GM12878 (cell line): ENCODE data around the gene COPS7A. TPM values are rescaled to one million over a fixed set of nuclear protein-coding genes. Genes with fewer than 3 reads are reported as not detected.

ENCODE experiments used
- ATAC-seq: fragments of 200-7000 bp; cut with Tn5 transposase; 3 replicates; pipeline ENCODE4 v1.9.1; 2020; ENCODE audit warnings: mild to moderate bottlenecking, moderate library complexity
- BruUV-seq: library from RNA; stranded (reverse); fragments of 400-500 nt; replicated peaks from 2 replicates; lab custom pipeline; 2021; lab: Mats Ljungman, UMichigan
- CTCF ChIA-PET: fragments of 300-600 bp; sonication (Branson Sonifier 250); formaldehyde crosslinking; extraction: SDS; loops from one replicate; lab custom pipeline; 2021; ENCODE audit warnings: inconsistent platforms; lab: Yijun Ruan, JAX
- POLR2A ChIA-PET: fragments of 350-600 bp; formaldehyde crosslinking; extraction: SDS; loops from one replicate; lab custom pipeline; 2021; ENCODE audit warnings: inconsistent platforms; lab: Charles Lee
- RAD21 ChIA-PET: fragments of 300-600 bp; sonication (Branson Sonifier 250); formaldehyde crosslinking; loops from one replicate; lab custom pipeline; 2023; ENCODE audit warnings: antibody characterized with exemption; ENCODE audit not compliant: unreplicated experiment; lab: Charles Lee
- SMC1A ChIA-PET: fragments of 300-600 bp; sonication (Branson Sonifier 250); formaldehyde crosslinking; loops from one replicate; lab custom pipeline; 2023; ENCODE audit not compliant: unreplicated experiment, uncharacterized antibody; lab: Charles Lee
- DNase-seq: peaks from one replicate; pipeline ENCODE4 v3.0.0-alpha.2; 2011; ENCODE audit warnings: low read depth, low spot score
- FAIRE-seq: peaks from 3 replicates; lab custom pipeline; 2011; peaks lifted over from hg19 to GRCh38; lab: Jason Lieb, UNC
- H2AFZ ChIP-seq: 2 replicates; pipeline ENCODE4 v1.6.0; 2011; ENCODE audit warnings: low read depth, low read length, control low read depth; ENCODE audit not compliant: control insufficient read depth
- H3K27ac ChIP-seq: 2 replicates; pipeline ENCODE4 v1.5.1; 2011; ENCODE audit warnings: control low read depth; ENCODE audit not compliant: control insufficient read depth, insufficient read depth
- H3K27me3 ChIP-seq, 2 experiments: replicated peaks in 1 of 2; 2 replicates each; pipeline versions ENCODE4 v1.6.0 to v1.6.1; 2011; ENCODE audit warnings: low read length in 1 of 2; ENCODE audit not compliant: control insufficient read depth in 2 of 2, insufficient read depth in 2 of 2
- H3K36me3 ChIP-seq, 2 experiments: 2 replicates each; pipeline ENCODE4 v1.5.1; 2011; ENCODE audit warnings: low read length in 1 of 2; ENCODE audit not compliant: control insufficient read depth in 2 of 2, insufficient read depth in 2 of 2
- H3K4me1 ChIP-seq: 2 replicates; pipeline ENCODE4 v1.6.1; 2011; ENCODE audit warnings: mild to moderate bottlenecking, low read length, moderate library complexity, mixed read lengths; ENCODE audit not compliant: control insufficient read depth, insufficient read depth
- H3K4me2 ChIP-seq: 2 replicates; pipeline ENCODE4 v1.6.0; 2011; ENCODE audit warnings: control low read depth; ENCODE audit not compliant: control insufficient read depth, insufficient read depth
- H3K4me3 ChIP-seq: fragments of 200-600 bp; sonication (generic); 2 replicates; pipeline ENCODE4 v1.5.1; 2016
- H3K79me2 ChIP-seq: 2 replicates; pipeline ENCODE4 v1.6.0; 2011; ENCODE audit warnings: low read length; ENCODE audit not compliant: control insufficient read depth, insufficient read depth
- H3K9ac ChIP-seq: 2 replicates; pipeline ENCODE4 v1.8.0; 2011; ENCODE audit warnings: low read length, control low read depth, mixed read lengths; ENCODE audit not compliant: control insufficient read depth, insufficient read depth
- H3K9me3 ChIP-seq: replicated peaks from 3 replicates; pipeline ENCODE4 v1.5.1; 2011; ENCODE audit warnings: mild to moderate bottlenecking, low read length; ENCODE audit not compliant: control insufficient read depth, insufficient read depth
- H4K20me1 ChIP-seq: 2 replicates; pipeline ENCODE4 v1.6.0; 2011; ENCODE audit not compliant: control insufficient read depth, insufficient read depth
- CEBPB ChIP-seq, 2 experiments: fragments of 150-350 bp in 1 of 2; IDR thresholded peaks; 2 replicates each; pipeline ENCODE4 v1.6.1; 2012 to 2014; ENCODE audit warnings: low read depth in 2 of 2, low read length in 2 of 2, borderline replicate concordance in 1 of 2, inconsistent platforms in 1 of 2
- CHD1 ChIP-seq: IDR thresholded peaks from 2 replicates; pipeline ENCODE4 v1.6.1; 2012; ENCODE audit warnings: low read depth, low read length, improper control_type of control experiment
- FOS ChIP-seq: IDR thresholded peaks from 3 replicates; pipeline ENCODE4 v1.6.1; 2011; ENCODE audit warnings: borderline replicate concordance; ENCODE audit not compliant: insufficient read length; ENCODE audit errors: extremely low read depth
- HDAC2 ChIP-seq: fragments of 200-600 bp; sonication (generic); IDR thresholded peaks from 2 replicates; pipeline ENCODE4 v1.6.1; 2017
- IRF4 ChIP-seq: IDR thresholded peaks from 2 replicates; pipeline ENCODE4 v1.6.1; 2011; ENCODE audit warnings: low read depth, low read length
- JUNB ChIP-seq: IDR thresholded peaks from 2 replicates; pipeline ENCODE4 v1.6.1; 2016; ENCODE audit warnings: antibody characterized with exemption, mild to moderate bottlenecking
- PAX8 ChIP-seq: fragments of 450-650 bp; IDR thresholded peaks from 2 replicates; pipeline ENCODE4 v1.6.1; 2017; ENCODE audit warnings: mild to moderate bottlenecking, moderate library complexity
- PKNOX1 ChIP-seq: fragments of 450-650 bp; IDR thresholded peaks from 2 replicates; pipeline ENCODE4 v1.6.1; 2016; ENCODE audit warnings: mild to moderate bottlenecking
- RB1 ChIP-seq: fragments of 450-650 bp; formaldehyde crosslinking; IDR thresholded peaks from 2 replicates; pipeline ENCODE4 v1.6.1; 2017; ENCODE audit warnings: mild to moderate bottlenecking, borderline replicate concordance
- RCOR1 ChIP-seq: conservative IDR thresholded peaks from 2 replicates; pipeline ENCODE4 v1.6.1; 2012; ENCODE audit warnings: low read depth, low read length, improper control_type of control experiment
- RUNX3 ChIP-seq: IDR thresholded peaks from 2 replicates; pipeline ENCODE4 v1.6.1; 2012; ENCODE audit warnings: low read length, inconsistent platforms
- SREBF1 ChIP-seq: IDR thresholded peaks from 2 replicates; pipeline ENCODE4 v1.6.1; 2012; ENCODE audit warnings: mild to moderate bottlenecking, low read length
- SUZ12 ChIP-seq: fragments of 200-600 bp; sonication (generic); IDR thresholded peaks from one replicate; pipeline ENCODE4 v1.6.1; 2018; ENCODE audit warnings: antibody characterized with exemption, mild to moderate bottlenecking; ENCODE audit not compliant: unreplicated experiment
- TBL1XR1 ChIP-seq: IDR thresholded peaks from 2 replicates; pipeline ENCODE4 v1.6.1; 2012; ENCODE audit warnings: low read depth, low read length, improper control_type of control experiment
- USF2 ChIP-seq: IDR thresholded peaks from 2 replicates; pipeline ENCODE4 v1.6.1; 2011; ENCODE audit warnings: low read depth, low read length, improper control_type of control experiment, borderline replicate concordance
- ZNF384 ChIP-seq: IDR thresholded peaks from 2 replicates; pipeline ENCODE4 v1.6.1; 2012; ENCODE audit warnings: low read depth, mild to moderate bottlenecking, low read length, improper control_type of control experiment, borderline replicate concordance
- WGBS: methylation state at CpG from one replicate; pipeline ENCODE4 v1.1.6; 2016; ENCODE audit warnings: low lambda C conversion rate; ENCODE audit not compliant: insufficient replicate concordance, insufficient coverage; ENCODE audit errors: missing lambda C conversion rate; 5-methylcytosine and 5-hydroxymethylcytosine counted together
- in situ Hi-C: fragments of 300-500 bp; cut with MboI; formaldehyde crosslinking; loops from 9 replicates; pipeline ENCODE4 v1.14.3; 2018; ENCODE audit warnings: mixed read lengths
- intact Hi-C: fragments of 100-400 bp; cut with micrococcal nuclease; formaldehyde crosslinking; loops from one replicate; pipeline ENCODE4 v1.14.2; 2022; ENCODE audit not compliant: unreplicated experiment
- polyA plus RNA-seq, 11 experiments: library from polyadenylated mRNA; depleted of rRNA in 4 of 11; unstranded in 6 of 11; stranded (reverse) in 5 of 11; fragments of >200 nt; fragmentation: Nextera tagmentation in 4 of 11; fragmentation: Illumina TruSeq in 1 of 11; extraction: Ambion mirVana in 4 of 11; extraction: Trizol in 1 of 11; gene quantifications; 1 replicate in 1 of 11; 2 replicates in 10 of 11; pipeline versions ENCODE4 v1.2.1 to v1.2.3, GENCODE V29; 2011 to 2016; ENCODE audit warnings: inconsistent platforms in 2 of 11, missing spikeins in 2 of 11, low read depth in 1 of 11
- total RNA-seq, 4 experiments: library from RNA; depleted of rRNA in 3 of 4; stranded (reverse); fragments of >200 nt in 3 of 4; fragmentation: Illumina TruSeq in 1 of 4; extraction: Trizol in 1 of 4; gene quantifications; 2 replicates each; pipeline versions ENCODE4 v1.2.1 to v1.2.3, GENCODE V29; 2013 to 2021
- TF ChIP-seq, protein P1 (sequence below): IDR thresholded peaks from 2 replicates; pipeline ENCODE4 v1.6.1; 2011; ENCODE audit warnings: borderline replicate concordance, low read depth, mild to moderate bottlenecking, moderate library complexity, low read length; ENCODE audit not compliant: insufficient read depth, poor library complexity, severe bottlenecking
- TF ChIP-seq, protein P2 (sequence below): fragments of 150-350 bp; IDR thresholded peaks from 2 replicates; pipeline ENCODE4 v1.6.1; 2014; ENCODE audit warnings: mild to moderate bottlenecking, low read depth, low read length
- TF ChIP-seq, protein P3 (sequence below), 3 experiments: IDR thresholded peaks in 2 of 3; conservative IDR thresholded peaks in 1 of 3; 2 replicates each; pipeline ENCODE4 v1.5.1; 2011; ENCODE audit warnings: low read depth in 3 of 3, low read length in 3 of 3, mild to moderate bottlenecking in 3 of 3, control low read depth in 2 of 3, moderate library complexity in 2 of 3, inconsistent platforms in 1 of 3, mixed read lengths in 1 of 3; ENCODE audit not compliant: control insufficient read depth in 2 of 3, insufficient read depth in 1 of 3; ENCODE audit errors: extremely low read depth in 1 of 3

The COPS7A gene
- total and polyA plus RNA-seq, 10 of the 15 experiments (the other 5 are each of a cell fraction or from before 2014, with no cell fraction given), result 25.7 to 74.0 (median 51.9) TPM

- H3K9ac ChIP-seq, result no peak overlapping the region
- TF ChIP-seq JUNB (no peak), ZNF384 (no peak), FOS (no peak), HDAC2 (no peak), RUNX3 (no peak), CEBPB (IDR thresholded peaks at IDR 0.05; ENCODE audit: borderline replicate concordance in 1 of 2, low read depth in 2 of 2, low read length in 2 of 2) (no peak), IRF4 (no peak), USF2 (no peak), RB1 (no peak), RCOR1 (no peak), TBL1XR1 (no peak), CHD1 (no peak), SREBF1 (no peak), PKNOX1 (no peak), PAX8 (no peak), SUZ12 (no peak)
- TF ChIP-seq, protein P1, sequence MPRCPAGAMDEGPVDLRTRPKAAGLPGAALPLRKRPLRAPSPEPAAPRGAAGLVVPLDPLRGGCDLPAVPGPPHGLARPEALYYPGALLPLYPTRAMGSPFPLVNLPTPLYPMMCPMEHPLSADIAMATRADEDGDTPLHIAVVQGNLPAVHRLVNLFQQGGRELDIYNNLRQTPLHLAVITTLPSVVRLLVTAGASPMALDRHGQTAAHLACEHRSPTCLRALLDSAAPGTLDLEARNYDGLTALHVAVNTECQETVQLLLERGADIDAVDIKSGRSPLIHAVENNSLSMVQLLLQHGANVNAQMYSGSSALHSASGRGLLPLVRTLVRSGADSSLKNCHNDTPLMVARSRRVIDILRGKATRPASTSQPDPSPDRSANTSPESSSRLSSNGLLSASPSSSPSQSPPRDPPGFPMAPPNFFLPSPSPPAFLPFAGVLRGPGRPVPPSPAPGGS, result no peak
- TF ChIP-seq, protein P2, sequence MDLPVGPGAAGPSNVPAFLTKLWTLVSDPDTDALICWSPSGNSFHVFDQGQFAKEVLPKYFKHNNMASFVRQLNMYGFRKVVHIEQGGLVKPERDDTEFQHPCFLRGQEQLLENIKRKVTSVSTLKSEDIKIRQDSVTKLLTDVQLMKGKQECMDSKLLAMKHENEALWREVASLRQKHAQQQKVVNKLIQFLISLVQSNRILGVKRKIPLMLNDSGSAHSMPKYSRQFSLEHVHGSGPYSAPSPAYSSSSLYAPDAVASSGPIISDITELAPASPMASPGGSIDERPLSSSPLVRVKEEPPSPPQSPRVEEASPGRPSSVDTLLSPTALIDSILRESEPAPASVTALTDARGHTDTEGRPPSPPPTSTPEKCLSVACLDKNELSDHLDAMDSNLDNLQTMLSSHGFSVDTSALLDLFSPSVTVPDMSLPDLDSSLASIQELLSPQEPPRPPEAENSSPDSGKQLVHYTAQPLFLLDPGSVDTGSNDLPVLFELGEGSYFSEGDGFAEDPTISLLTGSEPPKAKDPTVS, result no peak
- TF ChIP-seq, protein P3, sequence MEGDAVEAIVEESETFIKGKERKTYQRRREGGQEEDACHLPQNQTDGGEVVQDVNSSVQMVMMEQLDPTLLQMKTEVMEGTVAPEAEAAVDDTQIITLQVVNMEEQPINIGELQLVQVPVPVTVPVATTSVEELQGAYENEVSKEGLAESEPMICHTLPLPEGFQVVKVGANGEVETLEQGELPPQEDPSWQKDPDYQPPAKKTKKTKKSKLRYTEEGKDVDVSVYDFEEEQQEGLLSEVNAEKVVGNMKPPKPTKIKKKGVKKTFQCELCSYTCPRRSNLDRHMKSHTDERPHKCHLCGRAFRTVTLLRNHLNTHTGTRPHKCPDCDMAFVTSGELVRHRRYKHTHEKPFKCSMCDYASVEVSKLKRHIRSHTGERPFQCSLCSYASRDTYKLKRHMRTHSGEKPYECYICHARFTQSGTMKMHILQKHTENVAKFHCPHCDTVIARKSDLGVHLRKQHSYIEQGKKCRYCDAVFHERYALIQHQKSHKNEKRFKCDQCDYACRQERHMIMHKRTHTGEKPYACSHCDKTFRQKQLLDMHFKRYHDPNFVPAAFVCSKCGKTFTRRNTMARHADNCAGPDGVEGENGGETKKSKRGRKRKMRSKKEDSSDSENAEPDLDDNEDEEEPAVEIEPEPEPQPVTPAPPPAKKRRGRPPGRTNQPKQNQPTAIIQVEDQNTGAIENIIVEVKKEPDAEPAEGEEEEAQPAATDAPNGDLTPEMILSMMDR (IDR thresholded peaks at IDR 0.05 in 2 of 3, conservative IDR thresholded peaks at IDR 0.05 in 1 of 3; ENCODE audit: control insufficient read depth in 2 of 3, extremely low read depth in 1 of 3, insufficient read depth in 1 of 3, low read depth in 3 of 3, low read length in 3 of 3), result no peak
Measured at GRCh38 chr12:6676962-6677361, 46.9 kb upstream of the COPS7A start.

More at GRCh38 chr12:6676962-6677361, 46.9 kb upstream of the COPS7A start:
- POLR2A ChIA-PET, result no interaction called here
- H3K4me1 ChIP-seq, result no peaks in the 10 kb centered on the region
- FAIRE-seq, result no peak
- SMC1A ChIA-PET, result no interaction called here
- BruUV-seq, result no TSS peak
- CTCF ChIA-PET, result interaction anchor here (1.4 kb wide), 1 partner anchor 19 kb away, joined by 4 read pairs; no protein-coding TSS in a partner anchor
- 96% methylated on average over 5 of the region's 5 CpGs for WGBS
- ATAC-seq, result no peak
- RAD21 ChIA-PET, result no interaction called here
- no peak for DNase-seq
- H3K36me3 ChIP-seq, result peaks cover 32 to 54% of the 10 kb centered on the region in 2 experiments
- no peaks in the 10 kb centered on the region for H3K9me3 ChIP-seq
- H3K27ac ChIP-seq, result no peak overlapping the region
- H3K4me2 ChIP-seq, result no peak overlapping the region
- peaks cover 13% of the 10 kb centered on the region for H3K79me2 ChIP-seq
- intact Hi-C loops (no loop called here), in situ Hi-C loops (no loop called here)
- no peaks in the 10 kb centered on the region for H3K27me3 ChIP-seq
- H3K4me3 ChIP-seq, result no peak overlapping the region
- H4K20me1 ChIP-seq, result no peaks in the 10 kb centered on the region
- H2AFZ ChIP-seq, result no peak overlapping the region
